ENCODE measurements around the gene MYO3A.

DNA sequence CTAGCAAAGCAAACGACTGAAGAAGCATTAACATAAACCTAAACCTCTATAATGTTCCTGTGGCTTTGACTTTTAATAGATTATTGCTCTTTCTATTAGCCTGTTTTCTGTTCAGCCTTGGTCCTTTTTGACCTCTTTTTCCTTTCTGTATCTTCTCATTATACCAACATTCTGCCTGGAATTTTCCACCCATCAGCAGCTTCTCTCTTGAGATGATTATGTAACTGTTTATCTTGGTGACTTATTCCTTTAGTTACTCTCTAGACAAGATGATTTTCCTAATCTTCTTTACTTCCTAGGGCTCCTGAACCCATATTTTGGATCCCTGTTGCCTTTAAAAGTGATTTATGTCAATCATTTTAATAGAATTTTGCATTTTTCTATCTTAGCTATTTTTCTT lies 81.1 kb downstream of the MYO3A start:
- TF ChIP-seq, protein P1, sequence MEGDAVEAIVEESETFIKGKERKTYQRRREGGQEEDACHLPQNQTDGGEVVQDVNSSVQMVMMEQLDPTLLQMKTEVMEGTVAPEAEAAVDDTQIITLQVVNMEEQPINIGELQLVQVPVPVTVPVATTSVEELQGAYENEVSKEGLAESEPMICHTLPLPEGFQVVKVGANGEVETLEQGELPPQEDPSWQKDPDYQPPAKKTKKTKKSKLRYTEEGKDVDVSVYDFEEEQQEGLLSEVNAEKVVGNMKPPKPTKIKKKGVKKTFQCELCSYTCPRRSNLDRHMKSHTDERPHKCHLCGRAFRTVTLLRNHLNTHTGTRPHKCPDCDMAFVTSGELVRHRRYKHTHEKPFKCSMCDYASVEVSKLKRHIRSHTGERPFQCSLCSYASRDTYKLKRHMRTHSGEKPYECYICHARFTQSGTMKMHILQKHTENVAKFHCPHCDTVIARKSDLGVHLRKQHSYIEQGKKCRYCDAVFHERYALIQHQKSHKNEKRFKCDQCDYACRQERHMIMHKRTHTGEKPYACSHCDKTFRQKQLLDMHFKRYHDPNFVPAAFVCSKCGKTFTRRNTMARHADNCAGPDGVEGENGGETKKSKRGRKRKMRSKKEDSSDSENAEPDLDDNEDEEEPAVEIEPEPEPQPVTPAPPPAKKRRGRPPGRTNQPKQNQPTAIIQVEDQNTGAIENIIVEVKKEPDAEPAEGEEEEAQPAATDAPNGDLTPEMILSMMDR (IDR thresholded peaks at IDR 0.05), result no peak
- no peak for TF ChIP-seq POLR2A (IDR thresholded peaks at IDR 0.05)

Data from prostate gland (tissue), 2 donors.